Measurements from ENCODE around the gene BSG. TPM values are rescaled to one million over a fixed set of nuclear protein-coding genes. Genes with fewer than 3 reads are reported as not detected.

The BSG gene
- total RNA-seq, 6 donors from 2014 or later = 222 to 429 (median 387) TPM

DNA sequence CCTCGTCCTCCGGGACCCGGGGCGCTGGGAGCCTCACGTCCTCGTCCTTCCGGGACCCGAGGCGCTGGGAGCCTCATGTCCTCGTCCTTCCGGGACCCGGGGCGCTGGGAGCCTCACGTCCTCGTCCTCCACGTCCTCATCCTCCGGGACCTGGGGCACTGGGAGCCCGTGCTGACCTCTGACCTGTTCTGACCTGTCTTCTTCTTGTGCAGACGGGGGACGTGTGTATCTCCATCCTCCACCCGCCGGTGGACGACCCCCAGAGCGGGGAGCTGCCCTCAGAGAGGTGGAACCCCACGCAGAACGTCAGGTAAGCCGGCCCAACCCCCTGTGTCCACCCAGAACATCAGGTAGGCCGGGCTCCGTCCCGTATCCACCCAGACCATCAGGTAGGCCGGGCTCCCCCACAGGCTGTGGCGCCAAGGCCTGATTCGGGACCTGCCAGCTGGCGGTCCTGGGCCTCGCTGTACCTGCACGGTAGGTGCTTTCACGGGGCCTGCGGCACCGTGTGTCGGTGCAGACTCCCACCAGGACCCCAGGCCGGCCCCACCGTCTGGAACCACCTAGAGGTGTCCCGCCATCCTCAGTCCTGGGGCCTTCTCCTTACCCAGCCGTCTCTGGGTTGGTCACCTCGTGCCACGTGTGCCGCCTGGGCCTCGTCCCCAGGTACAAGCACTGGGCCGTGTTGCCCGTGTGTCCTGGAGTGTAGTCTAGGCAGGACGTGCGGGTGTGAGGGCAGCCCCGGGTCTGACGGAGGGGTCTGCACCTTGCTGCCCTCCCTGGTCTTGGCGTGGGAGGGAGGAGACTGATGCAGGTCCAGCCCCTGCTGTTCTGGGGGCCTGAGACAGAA is 36.1 kb upstream of the BSG start:
- Histone ChIP-seq H3K4me3 (no peak overlapping the region), H3K27ac (peak overlapping the region in 2 of 4 donors; percentile 0 to 54), H3K36me3 (peaks cover 9 to 55% (median 41%) of the 10 kb centered on the region in 4 donors), H3K9me3 (no peaks in the 10 kb centered on the region), H3K27me3 (no peaks in the 10 kb centered on the region), H3K4me1 (peaks cover 23 to 39% (median 27%) of the 10 kb centered on the region in 4 donors)
- WGBS, 2 donors = 86 to 91% methylated on average over 16 to 55 of the region's 55 CpGs
- no peak for TF ChIP-seq EP300 (IDR thresholded peaks at IDR 0.05)
- TF ChIP-seq POLR2AphosphoS5 (IDR thresholded peaks at IDR 0.05) = no peak
- TF ChIP-seq POLR2A (IDR thresholded peaks at IDR 0.05) = no peak
- no peak for TF ChIP-seq CTCF (IDR thresholded peaks at IDR 0.05)
- DNase-seq = peak in 1 of 2 donors; percentile 82
- no peak for ATAC-seq (ENCODE audit: low FRiP score in 2 of 2)

- H3K4me1 ChIP-seq = peaks cover 23 to 39% (median 27%) of the 10 kb centered on the region in 4 donors
- peak overlapping the region in 2 of 4 donors; percentile 0 to 54 for H3K27ac ChIP-seq
- no peak for ATAC-seq (ENCODE audit: low FRiP score in 2 of 2)
- no peak overlapping the region for H3K4me3 ChIP-seq
- peak in 1 of 2 donors; percentile 81 for DNase-seq
- TF ChIP-seq CTCF (IDR thresholded peaks at IDR 0.05) (no peak), POLR2AphosphoS5 (IDR thresholded peaks at IDR 0.05) (peak in 1 of 2 donors; percentile 35), EP300 (IDR thresholded peaks at IDR 0.05) (no peak), POLR2A (IDR thresholded peaks at IDR 0.05) (no peak)
- no peaks in the 10 kb centered on the region for H3K27me3 ChIP-seq
- WGBS, 2 donors = 87 to 92% methylated on average over 11 to 26 of the region's 26 CpGs
- peaks cover 15 to 62% (median 48%) of the 10 kb centered on the region in 4 donors for H3K36me3 ChIP-seq
- no peaks in the 10 kb centered on the region for H3K9me3 ChIP-seq
Measured at GRCh38 chr19:536881-537404, 35.5 kb upstream of the BSG start.

DNA sequence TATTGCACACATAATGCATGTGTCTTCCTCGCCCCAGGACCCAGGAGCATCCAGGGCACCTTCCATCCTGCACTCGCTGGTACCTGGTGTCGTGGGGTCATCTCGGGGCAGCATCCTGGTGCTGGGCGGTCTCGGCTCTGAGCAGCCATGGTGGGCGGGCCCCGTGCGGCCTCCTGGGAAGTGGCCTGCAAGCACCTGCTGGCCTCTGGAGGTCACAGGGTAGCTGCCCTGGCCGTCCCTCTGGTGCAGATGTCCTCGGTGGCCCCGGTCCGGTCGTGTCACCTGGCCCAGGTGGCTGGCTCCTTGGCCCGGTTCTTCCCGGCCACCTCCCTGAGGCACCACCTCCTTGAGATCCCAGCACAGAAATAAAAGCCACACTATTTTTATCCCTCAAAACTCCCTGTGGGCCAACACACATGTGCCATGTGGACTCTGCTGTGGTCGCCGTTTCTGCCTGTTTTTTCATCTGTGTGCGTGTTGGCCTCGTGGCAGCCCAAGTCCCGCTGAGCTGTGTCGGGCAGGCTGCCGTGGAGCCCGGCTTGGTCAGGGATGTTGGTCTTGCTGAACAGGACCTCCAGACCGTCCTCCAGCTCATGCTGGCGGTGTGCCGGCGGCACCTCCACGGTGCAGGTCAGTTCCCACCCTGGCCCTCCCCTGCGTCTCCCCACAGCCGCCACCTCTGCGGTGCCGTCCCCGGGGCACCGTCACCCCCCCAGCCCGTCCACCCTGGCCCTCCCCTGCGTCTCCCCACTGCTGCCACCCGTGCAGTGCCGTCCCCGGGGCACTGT is 33.6 kb upstream of the BSG start:
- TF ChIP-seq EP300 (IDR thresholded peaks at IDR 0.05) (no peak), POLR2AphosphoS5 (IDR thresholded peaks at IDR 0.05) (no peak), CTCF (IDR thresholded peaks at IDR 0.05) (no peak), POLR2A (IDR thresholded peaks at IDR 0.05) (no peak)
- ATAC-seq (ENCODE audit: low FRiP score in 2 of 2) (no peak), DNase-seq (no peak)
- Histone ChIP-seq H3K36me3 (peaks cover 15 to 76% (median 58%) of the 10 kb centered on the region in 4 donors), H3K27ac (no peak overlapping the region), H3K4me1 (peaks cover 14 to 25% (median 18%) of the 10 kb centered on the region in 4 donors), H3K27me3 (no peaks in the 10 kb centered on the region), H3K9me3 (no peaks in the 10 kb centered on the region), H3K4me3 (no peak overlapping the region)
- WGBS, 2 donors = 92 to 97% methylated on average over 21 to 31 of the region's 40 CpGs

DNA sequence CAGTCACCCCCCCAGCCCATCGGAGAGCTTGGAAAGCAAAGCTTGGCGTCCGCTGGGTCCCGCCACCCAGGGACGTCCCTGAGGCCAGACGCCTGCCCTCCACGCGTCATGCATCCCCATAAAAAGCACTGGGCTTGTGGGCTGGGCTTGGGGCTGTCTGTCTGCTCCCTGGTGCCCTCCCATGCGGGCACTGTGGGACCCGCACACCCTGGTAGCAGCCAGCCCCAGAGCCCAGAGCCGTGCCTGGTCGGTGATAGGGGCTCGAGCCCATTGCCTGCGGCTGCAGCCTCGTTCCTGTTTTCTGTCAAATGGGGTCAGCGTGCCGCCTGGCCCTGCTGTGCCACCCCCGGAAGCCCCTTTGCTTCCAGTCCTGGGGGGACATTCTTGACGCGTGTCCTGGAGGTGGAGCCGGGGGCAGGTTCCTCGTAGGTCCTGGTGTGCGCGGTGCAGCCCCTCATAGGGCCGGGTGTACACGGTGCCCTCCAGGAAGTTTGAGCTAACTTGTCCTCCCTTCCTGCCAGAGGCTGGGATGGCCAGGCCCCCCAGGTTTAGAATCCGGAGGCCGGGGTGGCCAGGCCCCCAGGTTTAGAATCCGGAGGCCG is 32.9 kb upstream of the BSG start:
- DNase-seq = no peak
- no peak overlapping the region for H3K4me3 ChIP-seq
- no peaks in the 10 kb centered on the region for H3K9me3 ChIP-seq
- no peak for ATAC-seq (ENCODE audit: low FRiP score in 2 of 2)
- H3K36me3 ChIP-seq = peaks cover 15 to 74% (median 58%) of the 10 kb centered on the region in 4 donors
- H3K27me3 ChIP-seq = no peaks in the 10 kb centered on the region
- peaks cover 14 to 25% (median 16%) of the 10 kb centered on the region in 4 donors for H3K4me1 ChIP-seq
- WGBS, 2 donors = 87 to 92% methylated on average over 16 to 28 of the region's 30 CpGs
- TF ChIP-seq POLR2A (IDR thresholded peaks at IDR 0.05) = no peak
- TF ChIP-seq EP300 (IDR thresholded peaks at IDR 0.05) = no peak
- no peak for TF ChIP-seq CTCF (IDR thresholded peaks at IDR 0.05)
- no peak for TF ChIP-seq POLR2AphosphoS5 (IDR thresholded peaks at IDR 0.05)
- H3K27ac ChIP-seq = no peak overlapping the region
